ENCODE data around the gene NFE2L2. TPM values are rescaled to one million over a fixed set of nuclear protein-coding genes. Genes with fewer than 3 reads are reported as not detected.
"Not testable (repeated sequence)": the region's sequence is repeated elsewhere in the genome, so short reads cannot be mapped to it uniquely, and the experiment has no call there.

NFE2L2 gene
- total RNA-seq, 1 donor from 2014 or later: 92.3 TPM

GRCh38 chr2:177193240-177193639 lies 71.3 kb downstream of the NFE2L2 start:
- no peak for DNase-seq

GRCh38 chr2:177192788-177193187 lies 71.7 kb downstream of the NFE2L2 start:
- no peak for DNase-seq

GRCh38 chr2:177190941-177191340 lies 73.6 kb downstream of the NFE2L2 start:
- DNase-seq: no peak

GRCh38 chr2:177188482-177189469 lies 75.8 kb downstream of the NFE2L2 start:
- no peak for DNase-seq

- peak; percentile 22 for DNase-seq
These were observed 76.8 kb downstream of the NFE2L2 start for GRCh38 chr2:177187631-177188312.

- not testable (repeated sequence) for DNase-seq
These were observed 78.5 kb downstream of the NFE2L2 start for GRCh38 chr2:177186038-177186437.

- DNase-seq: no peak
These were observed 79.9 kb downstream of the NFE2L2 start for GRCh38 chr2:177184606-177185005.

- no peak for DNase-seq
These were observed 80.7 kb downstream of the NFE2L2 start for GRCh38 chr2:177183860-177184259.

Small RNAs within 50 kb of the gene (small RNA-seq; reads per million reads assigned to genes)
- gene MIR3128 (ENCODE audit: low replicate concordance) (not detected), gene MIR6512 (ENCODE audit: low replicate concordance) (not detected), gene RF00019 (ENCODE audit: low replicate concordance) (not detected)

Other genes with a start within 250 kb of the NFE2L2 start
- 127 TPM for gene HNRNPA3, start 51.9 kb downstream of the NFE2L2 start, total RNA-seq
- gene AGPS, start 128.0 kb upstream of the NFE2L2 start, total RNA-seq: 64.6 TPM